Pons (tissue), 1 donor: ENCODE measurements around the gene SPON1.
"Not testable (repeated sequence)": the region's sequence is repeated elsewhere in the genome, so short reads cannot be mapped to it uniquely, and the experiment has no call there.

Source experiments
- DNase-seq: peaks from one replicate; pipeline ENCODE4 v3.0.0-alpha.2; 2016; ENCODE audit warnings: low spot score

Gene SPON1

GRCh38 chr11:14132312-14132711 lies 169.8 kb downstream of the SPON1 start:
- DNase-seq = no peak

GRCh38 chr11:14133381-14133780 lies 170.9 kb downstream of the SPON1 start:
- DNase-seq = no peak

- DNase-seq = no peak
These were observed 174.0 kb downstream of the SPON1 start for GRCh38 chr11:14136561-14136960.

GRCh38 chr11:14137284-14137683 lies 174.8 kb downstream of the SPON1 start:
- DNase-seq = no peak

- no peak for DNase-seq
These were observed 178.5 kb downstream of the SPON1 start for GRCh38 chr11:14140991-14141390.

GRCh38 chr11:14141676-14142075 lies 179.2 kb downstream of the SPON1 start:
- no peak for DNase-seq

GRCh38 chr11:14144934-14145333 lies 182.4 kb downstream of the SPON1 start:
- DNase-seq = no peak

- peak; percentile 47 for DNase-seq
These were observed 186.2 kb downstream of the SPON1 start for GRCh38 chr11:14148653-14149273.

- no peak for DNase-seq
These were observed 187.2 kb downstream of the SPON1 start for GRCh38 chr11:14149683-14150082.

GRCh38 chr11:14150878-14151277 lies 188.4 kb downstream of the SPON1 start:
- no peak for DNase-seq

- DNase-seq = not testable (repeated sequence)
These were observed 191.6 kb downstream of the SPON1 start for GRCh38 chr11:14154103-14154502.

- no peak for DNase-seq
These were observed 195.9 kb downstream of the SPON1 start for GRCh38 chr11:14158393-14158792.

- no peak for DNase-seq
These were observed 201.1 kb downstream of the SPON1 start for GRCh38 chr11:14163576-14163975.

GRCh38 chr11:14173679-14174078 lies 211.2 kb downstream of the SPON1 start:
- not testable (repeated sequence) for DNase-seq

GRCh38 chr11:14179116-14179820 lies 216.7 kb downstream of the SPON1 start:
- DNase-seq = no peak

GRCh38 chr11:14181121-14181520 lies 218.6 kb downstream of the SPON1 start:
- DNase-seq = no peak

- no peak for DNase-seq
These were observed 220.4 kb downstream of the SPON1 start for GRCh38 chr11:14182833-14183364.

GRCh38 chr11:14184028-14184940 lies 221.8 kb downstream of the SPON1 start:
- no peak for DNase-seq

GRCh38 chr11:14185461-14185860 lies 222.9 kb downstream of the SPON1 start:
- no peak for DNase-seq

- no peak for DNase-seq
These were observed 223.7 kb downstream of the SPON1 start for GRCh38 chr11:14186046-14186775.

GRCh38 chr11:14189874-14190273 lies 227.4 kb downstream of the SPON1 start:
- DNase-seq = peak; percentile 56
